Measurements from ENCODE around the gene NOXO1. TPM values are rescaled to one million over a fixed set of nuclear protein-coding genes. Genes with fewer than 3 reads are reported as not detected.

Gene NOXO1
- total RNA-seq, 1 experiment from 2014 or later = 1.2 TPM

DNA sequence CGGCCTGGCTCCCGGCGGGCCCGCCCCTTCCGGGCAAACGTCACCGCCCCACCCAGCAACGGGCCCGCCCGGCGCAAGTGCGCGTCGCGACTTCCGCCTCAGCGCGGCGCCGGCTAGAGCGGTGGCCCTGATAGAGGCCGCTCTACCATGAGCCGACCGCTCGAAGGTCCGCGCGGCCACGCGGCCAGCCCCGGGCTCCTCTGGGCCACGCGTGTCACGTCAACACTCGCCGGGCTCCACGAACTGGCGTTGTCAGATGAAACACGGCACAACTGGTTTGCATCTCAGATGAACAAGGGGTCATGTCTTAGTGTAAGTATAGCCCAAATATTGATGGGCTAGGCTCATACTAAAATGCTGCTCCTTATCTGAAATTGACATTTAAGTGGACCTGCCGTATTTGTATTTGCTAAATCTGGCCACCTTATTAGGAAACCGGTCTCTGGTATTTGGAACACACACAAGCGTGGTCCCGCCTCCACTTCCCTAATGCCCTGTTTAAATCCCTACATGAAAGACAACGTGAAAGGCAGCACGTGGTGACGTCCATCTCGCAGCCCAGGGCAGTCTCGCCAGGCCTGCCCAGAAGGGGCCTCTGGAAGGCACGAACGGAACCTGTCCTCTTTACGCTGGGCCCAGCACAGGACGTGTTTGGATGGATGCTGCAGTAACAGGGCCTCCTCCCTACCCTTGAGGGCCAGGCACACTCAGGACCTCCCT lies 28.7 kb upstream of the NOXO1 start, which contains the start of gene ZNF598:
ZNF598 (minus strand) TSS at position 31 of the 720 bp plus-strand sequence.
- DNase-seq (ENCODE audit: low spot score) = peak; percentile 93
- intact Hi-C loops (cut with micrococcal nuclease; ENCODE audit: unreplicated experiment) = loop anchor here (10.0 kb wide), 1 partner anchor 205 kb away; the partner anchor contains the start of genes BRICD5 and PGP
- H3K36me3 ChIP-seq (ENCODE audit: insufficient read depth, low read length, poor library complexity, severe bottlenecking) = peaks cover 3% of the 10 kb centered on the region
- BruUV-seq (replicated peaks) = TSS peak; percentile 98
- H3K27me3 ChIP-seq (replicated peaks; ENCODE audit: insufficient read depth, low read depth, low read length, poor library complexity) = no peaks in the 10 kb centered on the region
- peak within 1 kb of the TSS; percentile 99 for H3K4me3 ChIP-seq (ENCODE audit: low read depth, low read length, poor library complexity, severe bottlenecking)
- ChIA-PET CTCF (no interaction called here), POLR2A (ENCODE audit: low non-redundant PET) (no interaction called here)
- H3K4me1 ChIP-seq (ENCODE audit: insufficient read depth, low read length, poor library complexity, severe bottlenecking) = peaks cover 38% of the 10 kb centered on the region
- H3K27ac ChIP-seq (ENCODE audit: low read depth, low read length, poor library complexity, severe bottlenecking) = peak within 1 kb of the TSS; percentile 93
- TF ChIP-seq EZH2 (IDR thresholded peaks at IDR 0.05; ENCODE audit: borderline replicate concordance, low read depth, low read length, poor library complexity, severe bottlenecking) (no peak), CTCF (conservative IDR thresholded peaks at IDR 0.05; ENCODE audit: low read depth, low read length) (no peak)
- no peaks in the 10 kb centered on the region for H3K9me3 ChIP-seq (ENCODE audit: low read depth, low read length, poor library complexity, severe bottlenecking)

GRCh38 chr16:2009164-2009711 lies 28.0 kb upstream of the NOXO1 start:
- CTCF ChIA-PET = interaction anchor here (1.0 kb wide), 1 partner anchor 131 kb away, joined by 4 read pairs; no protein-coding TSS in a partner anchor
- no peak for TF ChIP-seq EZH2 (IDR thresholded peaks at IDR 0.05; ENCODE audit: borderline replicate concordance, low read depth, low read length, poor library complexity, severe bottlenecking)
- TF ChIP-seq CTCF (conservative IDR thresholded peaks at IDR 0.05; ENCODE audit: low read depth, low read length) = no peak
- BruUV-seq (replicated peaks) = no TSS peak
- DNase-seq (ENCODE audit: low spot score) = no peak
- Histone ChIP-seq H3K4me3 (ENCODE audit: low read depth, low read length, poor library complexity, severe bottlenecking) (peak overlapping the region; percentile 99), H3K9me3 (ENCODE audit: low read depth, low read length, poor library complexity, severe bottlenecking) (no peaks in the 10 kb centered on the region), H3K27ac (ENCODE audit: low read depth, low read length, poor library complexity, severe bottlenecking) (peak overlapping the region; percentile 93), H3K27me3 (replicated peaks; ENCODE audit: insufficient read depth, low read depth, low read length, poor library complexity) (no peaks in the 10 kb centered on the region), H3K4me1 (ENCODE audit: insufficient read depth, low read length, poor library complexity, severe bottlenecking) (peaks cover 42% of the 10 kb centered on the region), H3K36me3 (ENCODE audit: insufficient read depth, low read length, poor library complexity, severe bottlenecking) (peaks cover 3% of the 10 kb centered on the region)
- intact Hi-C loops (cut with micrococcal nuclease; ENCODE audit: unreplicated experiment) = loop anchor here (10.0 kb wide), 1 partner anchor 206 kb away; the partner anchor contains the start of genes BRICD5 and PGP
- POLR2A ChIA-PET (ENCODE audit: low non-redundant PET) = interaction anchor here (0.5 to 0.6 kb wide), 3 partner anchors 22 to 459 kb away, joined by 4 to 5 read pairs (median 4); partner anchors contain the start of gene TRAF7

DNA sequence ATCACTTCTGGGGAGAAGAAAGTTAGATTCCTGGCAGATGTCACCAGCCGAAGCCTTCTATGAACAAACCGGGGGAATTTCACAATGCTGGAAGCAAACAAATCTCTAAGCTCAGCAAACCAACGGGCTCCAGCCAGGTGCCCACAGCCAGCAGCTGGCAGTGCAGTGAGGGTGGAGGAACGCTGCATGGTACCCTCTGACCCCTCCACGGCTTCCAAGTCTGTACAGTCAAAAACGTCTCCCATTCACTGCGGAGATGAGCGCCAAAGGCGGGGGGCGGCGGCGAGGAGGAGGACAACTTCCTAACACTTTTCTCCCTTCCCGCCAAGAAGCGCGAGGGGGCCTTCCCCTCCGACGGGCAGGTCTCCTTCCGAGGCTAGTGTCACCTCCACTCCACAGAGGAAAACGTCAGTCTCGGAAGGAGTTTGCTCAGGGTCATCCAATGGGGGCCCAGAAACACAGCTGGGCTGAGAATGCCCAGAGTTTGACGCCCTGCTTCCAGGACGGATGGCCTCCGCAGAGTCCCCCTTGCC lies 27.4 kb upstream of the NOXO1 start:
- Histone ChIP-seq H3K27me3 (replicated peaks; ENCODE audit: insufficient read depth, low read depth, low read length, poor library complexity) (no peaks in the 10 kb centered on the region), H3K4me1 (ENCODE audit: insufficient read depth, low read length, poor library complexity, severe bottlenecking) (peaks cover 46% of the 10 kb centered on the region), H3K36me3 (ENCODE audit: insufficient read depth, low read length, poor library complexity, severe bottlenecking) (peaks cover 3% of the 10 kb centered on the region), H3K27ac (ENCODE audit: low read depth, low read length, poor library complexity, severe bottlenecking) (peak overlapping the region; percentile 93), H3K4me3 (ENCODE audit: low read depth, low read length, poor library complexity, severe bottlenecking) (peak overlapping the region; percentile 99), H3K9me3 (ENCODE audit: low read depth, low read length, poor library complexity, severe bottlenecking) (no peaks in the 10 kb centered on the region)
- TF ChIP-seq CTCF (conservative IDR thresholded peaks at IDR 0.05; ENCODE audit: low read depth, low read length) (no peak), EZH2 (IDR thresholded peaks at IDR 0.05; ENCODE audit: borderline replicate concordance, low read depth, low read length, poor library complexity, severe bottlenecking) (no peak)
- intact Hi-C loops (cut with micrococcal nuclease; ENCODE audit: unreplicated experiment) = loop anchor here (10.0 kb wide), 1 partner anchor 206 kb away; the partner anchor contains the start of genes BRICD5 and PGP
- BruUV-seq (replicated peaks) = no TSS peak
- POLR2A ChIA-PET (ENCODE audit: low non-redundant PET) = interaction anchor here (0.5 to 0.6 kb wide), 3 partner anchors 21 to 460 kb away, joined by 4 to 5 read pairs (median 4); partner anchors contain the start of gene TRAF7
- DNase-seq (ENCODE audit: low spot score) = peak; percentile 58
- CTCF ChIA-PET = interaction anchor here (1.0 kb wide), 1 partner anchor 132 kb away, joined by 4 read pairs; no protein-coding TSS in a partner anchor

All from A673 (cell line).